Ecto neural progenitor cell (in vitro differentiated cells): ENCODE measurements around the gene SYT8.
"Not testable (repeated sequence)": the region's sequence is repeated elsewhere in the genome, so short reads cannot be mapped to it uniquely, and the experiment has no call there.

Experiments used
- DNase-seq: peaks from one replicate; pipeline ENCODE4 v3.0.0-alpha.2; 2018; ENCODE audit warnings: low spot score

Gene SYT8

GRCh38 chr11:1834779-1835670 lies at the start of gene SYT8:
Gene SYT8 (plus strand): TSS chr11:1834990. CDS start chr11:1835106, 116 bp downstream.
- no peak for DNase-seq

GRCh38 chr11:1785749-1786413 lies 48.9 kb upstream of the SYT8 start:
- DNase-seq: no peak

GRCh38 chr11:1786466-1786865 lies 48.3 kb upstream of the SYT8 start:
- DNase-seq: no peak

- no peak for DNase-seq
Observed at GRCh38 chr11:1791912-1792311, 42.9 kb upstream of the SYT8 start.

- DNase-seq: no peak
Observed at GRCh38 chr11:1792461-1792860, 42.3 kb upstream of the SYT8 start.

- no peak for DNase-seq
Observed at GRCh38 chr11:1793081-1793480, 41.7 kb upstream of the SYT8 start.

- DNase-seq: no peak
Observed at GRCh38 chr11:1796413-1797011, 38.3 kb upstream of the SYT8 start.

- DNase-seq: no peak
Observed at GRCh38 chr11:1797391-1798125, 37.2 kb upstream of the SYT8 start.

- no peak for DNase-seq
Observed at GRCh38 chr11:1803246-1803645, 31.5 kb upstream of the SYT8 start.

GRCh38 chr11:1803835-1804519 lies 30.8 kb upstream of the SYT8 start:
- DNase-seq: not testable (repeated sequence)

GRCh38 chr11:1805525-1805924 lies 29.3 kb upstream of the SYT8 start:
- no peak for DNase-seq

GRCh38 chr11:1807264-1807995 lies 27.4 kb upstream of the SYT8 start:
- DNase-seq: no peak

GRCh38 chr11:1810761-1811160 lies 24.0 kb upstream of the SYT8 start:
- DNase-seq: no peak

GRCh38 chr11:1812274-1812673 lies 22.5 kb upstream of the SYT8 start:
- no peak for DNase-seq

GRCh38 chr11:1812801-1813200 lies 22.0 kb upstream of the SYT8 start:
- DNase-seq: no peak

GRCh38 chr11:1813356-1813755 lies 21.4 kb upstream of the SYT8 start:
- DNase-seq: not testable (repeated sequence)

- DNase-seq: no peak
Observed at GRCh38 chr11:1814691-1815090, 20.1 kb upstream of the SYT8 start.

- DNase-seq: no peak
Observed at GRCh38 chr11:1815311-1815710, 19.5 kb upstream of the SYT8 start.

- DNase-seq: no peak
Observed at GRCh38 chr11:1815751-1816150, 19.0 kb upstream of the SYT8 start.

- DNase-seq: no peak
Observed at GRCh38 chr11:1817000-1817399, 17.8 kb upstream of the SYT8 start.

- DNase-seq: no peak
Observed at GRCh38 chr11:1817511-1817910, 17.3 kb upstream of the SYT8 start.
